ENCODE results near the gene NGFR.

DNA sequence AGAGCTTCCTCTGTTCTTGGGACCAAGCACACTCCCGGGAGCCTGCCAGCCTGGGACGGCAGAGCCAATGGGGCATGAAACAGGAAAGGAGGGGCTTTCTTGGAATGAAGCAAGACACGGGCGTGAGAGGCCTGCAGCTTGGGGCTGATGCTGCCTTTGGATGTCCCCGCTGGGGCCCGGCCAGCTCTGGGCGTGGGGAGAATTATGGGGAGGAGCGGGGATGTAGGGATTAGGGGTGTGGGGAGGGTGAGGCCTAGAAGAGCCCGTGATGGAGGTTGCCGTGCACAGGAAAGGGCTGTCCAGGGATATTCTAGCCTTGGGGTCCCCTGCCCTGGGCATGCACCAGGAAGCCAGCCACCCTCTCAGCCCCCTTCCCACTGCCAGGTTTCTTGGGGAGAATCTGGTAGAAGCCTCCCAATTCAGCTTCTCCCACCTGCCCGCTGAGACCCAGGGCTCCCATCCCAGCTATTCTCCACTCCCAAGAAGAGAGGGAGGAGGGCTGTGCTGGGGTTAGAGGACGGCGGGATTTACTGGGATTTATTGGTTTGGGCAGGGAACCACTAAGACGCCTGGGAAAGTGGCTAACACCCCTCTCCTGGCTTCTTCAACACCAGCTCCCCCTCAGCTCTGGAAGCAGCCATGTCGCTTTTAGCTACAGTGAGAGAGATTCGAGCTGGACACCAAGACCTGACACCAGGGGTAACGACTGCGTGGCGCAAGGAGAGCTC is 60.6 kb downstream of the NGFR start:
- TF ChIP-seq, protein P1, sequence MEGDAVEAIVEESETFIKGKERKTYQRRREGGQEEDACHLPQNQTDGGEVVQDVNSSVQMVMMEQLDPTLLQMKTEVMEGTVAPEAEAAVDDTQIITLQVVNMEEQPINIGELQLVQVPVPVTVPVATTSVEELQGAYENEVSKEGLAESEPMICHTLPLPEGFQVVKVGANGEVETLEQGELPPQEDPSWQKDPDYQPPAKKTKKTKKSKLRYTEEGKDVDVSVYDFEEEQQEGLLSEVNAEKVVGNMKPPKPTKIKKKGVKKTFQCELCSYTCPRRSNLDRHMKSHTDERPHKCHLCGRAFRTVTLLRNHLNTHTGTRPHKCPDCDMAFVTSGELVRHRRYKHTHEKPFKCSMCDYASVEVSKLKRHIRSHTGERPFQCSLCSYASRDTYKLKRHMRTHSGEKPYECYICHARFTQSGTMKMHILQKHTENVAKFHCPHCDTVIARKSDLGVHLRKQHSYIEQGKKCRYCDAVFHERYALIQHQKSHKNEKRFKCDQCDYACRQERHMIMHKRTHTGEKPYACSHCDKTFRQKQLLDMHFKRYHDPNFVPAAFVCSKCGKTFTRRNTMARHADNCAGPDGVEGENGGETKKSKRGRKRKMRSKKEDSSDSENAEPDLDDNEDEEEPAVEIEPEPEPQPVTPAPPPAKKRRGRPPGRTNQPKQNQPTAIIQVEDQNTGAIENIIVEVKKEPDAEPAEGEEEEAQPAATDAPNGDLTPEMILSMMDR (IDR thresholded peaks at IDR 0.05): no peak
- no peak for TF ChIP-seq POLR2A (IDR thresholded peaks at IDR 0.05)

Measured in lower leg skin (tissue), 3 donors.